Measurements from ENCODE around the gene OVCA2.

DNA sequence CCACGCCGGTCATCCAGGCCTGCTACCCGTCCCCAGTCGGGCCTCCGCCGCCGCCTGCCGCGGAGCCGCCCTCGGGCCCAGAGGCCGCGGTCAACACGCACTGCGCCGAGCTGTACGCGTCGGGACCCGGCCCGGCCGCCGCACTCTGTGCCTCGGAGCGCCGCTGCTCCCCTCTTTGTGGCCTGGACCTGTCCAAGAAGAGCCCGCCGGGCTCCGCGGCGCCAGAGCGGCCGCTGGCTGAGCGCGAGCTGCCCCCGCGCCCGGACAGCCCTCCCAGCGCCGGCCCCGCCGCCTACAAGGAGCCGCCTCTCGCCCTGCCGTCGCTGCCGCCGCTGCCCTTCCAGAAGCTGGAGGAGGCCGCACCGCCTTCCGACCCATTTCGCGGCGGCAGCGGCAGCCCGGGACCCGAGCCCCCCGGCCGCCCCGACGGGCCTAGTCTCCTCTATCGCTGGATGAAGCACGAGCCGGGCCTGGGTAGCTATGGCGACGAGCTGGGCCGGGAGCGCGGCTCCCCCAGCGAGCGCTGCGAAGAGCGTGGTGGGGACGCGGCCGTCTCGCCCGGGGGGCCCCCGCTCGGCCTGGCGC, 15.4 kb downstream of the OVCA2 start:
- TF ChIP-seq, protein P1, sequence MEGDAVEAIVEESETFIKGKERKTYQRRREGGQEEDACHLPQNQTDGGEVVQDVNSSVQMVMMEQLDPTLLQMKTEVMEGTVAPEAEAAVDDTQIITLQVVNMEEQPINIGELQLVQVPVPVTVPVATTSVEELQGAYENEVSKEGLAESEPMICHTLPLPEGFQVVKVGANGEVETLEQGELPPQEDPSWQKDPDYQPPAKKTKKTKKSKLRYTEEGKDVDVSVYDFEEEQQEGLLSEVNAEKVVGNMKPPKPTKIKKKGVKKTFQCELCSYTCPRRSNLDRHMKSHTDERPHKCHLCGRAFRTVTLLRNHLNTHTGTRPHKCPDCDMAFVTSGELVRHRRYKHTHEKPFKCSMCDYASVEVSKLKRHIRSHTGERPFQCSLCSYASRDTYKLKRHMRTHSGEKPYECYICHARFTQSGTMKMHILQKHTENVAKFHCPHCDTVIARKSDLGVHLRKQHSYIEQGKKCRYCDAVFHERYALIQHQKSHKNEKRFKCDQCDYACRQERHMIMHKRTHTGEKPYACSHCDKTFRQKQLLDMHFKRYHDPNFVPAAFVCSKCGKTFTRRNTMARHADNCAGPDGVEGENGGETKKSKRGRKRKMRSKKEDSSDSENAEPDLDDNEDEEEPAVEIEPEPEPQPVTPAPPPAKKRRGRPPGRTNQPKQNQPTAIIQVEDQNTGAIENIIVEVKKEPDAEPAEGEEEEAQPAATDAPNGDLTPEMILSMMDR (IDR thresholded peaks at IDR 0.05; ENCODE audit: insufficient read depth, low read length, poor library complexity, severe bottlenecking), result no peak
- TF ChIP-seq EZH2phosphoT487 (conservative IDR thresholded peaks at IDR 0.05; ENCODE audit: low read length), result no peak

Measured in SU-DHL-6 (cell line).